Measurements from ENCODE around the gene HSFX2. TPM values are rescaled to one million over a fixed set of nuclear protein-coding genes. Genes with fewer than 3 reads are reported as not detected.

HSFX2 gene
- total RNA-seq, 1 experiment from 2014 or later, result 0.26 TPM

- ChIA-PET POLR2A (no interaction called here), CTCF (no interaction called here)
- no peaks in the 10 kb centered on the region for H3K4me1 ChIP-seq (ENCODE audit: control insufficient read depth, insufficient read depth, low read length)
- H3K27ac ChIP-seq (ENCODE audit: low read length), result no peak overlapping the region
- H3K9me3 ChIP-seq (ENCODE audit: control insufficient read depth, insufficient read depth, low read depth, low read length), result no peaks in the 10 kb centered on the region
- no TSS peak for BruUV-seq (replicated peaks)
- TF ChIP-seq POLR2AphosphoS5 (IDR thresholded peaks at IDR 0.05; ENCODE audit: low read depth, low read length) (no peak), CTCF (IDR thresholded peaks at IDR 0.05) (no peak), TCF7L2 (IDR thresholded peaks at IDR 0.05; ENCODE audit: low read depth, low read length) (no peak), REST (IDR thresholded peaks at IDR 0.05; ENCODE audit: insufficient read depth in 1 of 2, low read depth in 2 of 2, low read length in 1 of 2) (no peak), SIN3A (IDR thresholded peaks at IDR 0.05; ENCODE audit: borderline replicate concordance, insufficient read depth, low read depth, low read length) (no peak)
- H3K36me3 ChIP-seq (ENCODE audit: control insufficient read depth, insufficient read depth, low read length), result no peaks in the 10 kb centered on the region
- DNase-seq (ENCODE audit: low read depth, low spot score) (no peak), ATAC-seq (no peak)
- in situ Hi-C loops (cut with HindIII; ENCODE audit: low pct_unique_long_range_greater_than_20kb, low sequenced_read_pairs) (no loop called here), intact Hi-C loops (cut with micrococcal nuclease; ENCODE audit: unreplicated experiment) (no loop called here)
- H3K27me3 ChIP-seq (ENCODE audit: control insufficient read depth, insufficient read depth, low read length), result no peaks in the 10 kb centered on the region; the same call in 1 of the 2 replicates
- H3K4me3 ChIP-seq (ENCODE audit: low read depth in 2 of 2, low read length in 2 of 2), result no peak overlapping the region
These were observed 25.3 kb downstream of the HSFX2 start for GRCh38 chrX:149569770-149570169.

GRCh38 chrX:149568701-149569296 lies 26.3 kb downstream of the HSFX2 start:
- H3K9me3 ChIP-seq (ENCODE audit: control insufficient read depth, insufficient read depth, low read depth, low read length), result no peaks in the 10 kb centered on the region
- H3K27me3 ChIP-seq (ENCODE audit: control insufficient read depth, insufficient read depth, low read length), result no peaks in the 10 kb centered on the region; the same call in 1 of the 2 replicates
- ATAC-seq (no peak), DNase-seq (ENCODE audit: low read depth, low spot score) (no peak)
- H3K4me1 ChIP-seq (ENCODE audit: control insufficient read depth, insufficient read depth, low read length), result no peaks in the 10 kb centered on the region
- CTCF ChIA-PET, result no interaction called here
- H3K4me3 ChIP-seq (ENCODE audit: low read depth in 2 of 2, low read length in 2 of 2), result no peak overlapping the region
- intact Hi-C loops (cut with micrococcal nuclease; ENCODE audit: unreplicated experiment) (no loop called here), in situ Hi-C loops (cut with HindIII; ENCODE audit: low pct_unique_long_range_greater_than_20kb, low sequenced_read_pairs) (no loop called here)
- no peaks in the 10 kb centered on the region for H3K36me3 ChIP-seq (ENCODE audit: control insufficient read depth, insufficient read depth, low read length)
- no TSS peak for BruUV-seq (replicated peaks)
- POLR2A ChIA-PET, result no interaction called here
- TF ChIP-seq REST (IDR thresholded peaks at IDR 0.05; ENCODE audit: insufficient read depth in 1 of 2, low read depth in 2 of 2, low read length in 1 of 2) (no peak), POLR2AphosphoS5 (IDR thresholded peaks at IDR 0.05; ENCODE audit: low read depth, low read length) (no peak), SIN3A (IDR thresholded peaks at IDR 0.05; ENCODE audit: borderline replicate concordance, insufficient read depth, low read depth, low read length) (no peak), TCF7L2 (IDR thresholded peaks at IDR 0.05; ENCODE audit: low read depth, low read length) (no peak), CTCF (IDR thresholded peaks at IDR 0.05) (no peak)
- H3K27ac ChIP-seq (ENCODE audit: low read length), result no peak overlapping the region

Measured in Panc1 (cell line).